ENCODE measurements around the gene MFNG.
A peak's percentile ranks its signal among the peaks of the same experiment; 100 is the strongest.

MFNG gene

DNA sequence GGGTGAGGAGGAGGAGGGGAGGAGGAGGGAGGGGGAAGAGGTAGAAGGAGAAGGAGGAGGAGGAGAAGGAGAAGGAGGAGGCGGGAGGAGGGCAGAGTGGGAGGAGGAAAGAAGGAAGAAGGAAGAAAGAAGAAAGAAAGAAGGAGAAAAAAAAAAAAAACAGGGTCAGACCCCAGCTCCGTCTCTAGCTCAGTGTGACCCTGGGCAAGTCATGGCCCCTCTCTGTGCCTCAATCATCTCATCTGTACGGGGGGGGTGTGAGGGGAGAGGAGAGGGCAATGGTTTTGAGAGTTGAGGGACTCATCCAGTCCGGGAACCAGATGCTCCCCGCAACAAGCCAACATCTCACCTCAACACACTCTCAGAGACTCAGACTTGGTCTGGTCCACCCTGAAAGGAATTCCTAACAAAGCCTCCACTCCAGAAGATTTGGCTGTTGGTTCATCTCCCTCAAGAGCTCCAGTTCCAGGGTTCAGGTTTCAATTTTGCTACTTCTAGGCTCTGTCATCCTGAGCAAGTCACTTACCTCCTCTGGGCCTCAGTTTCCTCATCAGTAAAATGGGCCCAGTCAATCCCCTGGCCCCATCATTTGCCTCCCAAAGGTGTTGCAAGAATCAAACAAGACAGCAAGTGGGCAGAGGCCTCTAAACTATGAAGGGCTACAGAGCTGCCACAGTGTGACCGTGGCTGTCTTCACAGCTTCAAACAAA lies 25.4 kb upstream of the MFNG start:
- DNase-seq, result no peak

DNA sequence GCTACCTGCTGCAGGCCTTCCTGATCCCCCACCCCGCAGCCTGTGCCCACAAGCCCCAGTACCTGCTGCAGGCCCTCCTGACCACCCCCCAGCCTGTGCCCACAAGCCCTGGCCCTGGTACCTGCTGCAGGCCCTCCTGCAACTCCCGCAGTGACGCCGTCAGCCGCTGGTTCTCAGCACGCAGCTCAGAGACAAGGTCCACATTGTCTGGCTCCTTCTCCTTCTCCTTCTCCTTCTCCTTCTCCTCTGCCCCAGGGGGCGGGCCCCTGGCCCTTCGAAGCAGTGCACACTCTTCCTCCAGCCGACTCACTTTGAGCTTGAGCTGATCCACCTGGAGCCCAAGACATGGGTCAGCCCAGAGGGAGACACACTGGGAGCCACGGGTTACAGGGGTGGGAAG lies 23.9 kb upstream of the MFNG start:
- DNase-seq, result no peak

DNA sequence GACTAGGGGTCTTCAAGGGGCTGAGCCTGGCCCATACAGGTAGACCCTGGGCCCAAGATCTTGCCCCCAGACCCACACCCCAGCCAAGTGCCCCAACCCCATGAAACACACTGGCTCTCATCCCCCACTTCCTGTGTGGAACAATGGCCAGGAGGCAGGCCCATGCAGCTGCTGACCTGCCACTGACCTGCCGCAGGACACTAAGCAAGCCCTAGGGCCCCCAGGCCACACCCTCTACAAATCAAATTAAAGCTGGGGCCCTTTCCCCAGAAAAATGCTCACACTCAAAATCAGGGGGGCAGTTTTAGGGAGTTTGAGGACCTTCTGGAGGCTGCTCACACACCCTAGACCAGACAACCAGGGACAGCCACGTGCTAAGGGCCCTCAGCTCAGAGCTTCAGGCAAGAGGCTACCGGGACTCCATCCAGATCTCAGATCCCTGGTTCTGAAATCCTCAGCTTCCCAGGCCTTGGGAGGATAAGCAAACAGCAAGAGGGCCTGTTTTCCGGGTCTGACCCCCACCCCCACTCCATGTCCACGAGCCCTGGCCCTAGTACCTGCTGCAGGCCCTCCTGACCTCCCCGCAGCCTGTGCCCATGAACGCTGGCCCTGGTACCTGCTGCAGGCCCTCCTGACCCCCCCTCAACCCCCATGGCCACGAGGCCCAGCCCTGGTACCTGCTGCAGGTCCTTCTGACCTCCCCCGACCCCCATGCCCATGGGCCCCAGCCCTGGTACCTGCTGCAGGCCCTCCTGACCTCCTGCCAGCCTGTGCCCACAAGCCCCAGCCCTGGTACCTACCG lies 23.1 kb upstream of the MFNG start:
- no peak for DNase-seq

DNA sequence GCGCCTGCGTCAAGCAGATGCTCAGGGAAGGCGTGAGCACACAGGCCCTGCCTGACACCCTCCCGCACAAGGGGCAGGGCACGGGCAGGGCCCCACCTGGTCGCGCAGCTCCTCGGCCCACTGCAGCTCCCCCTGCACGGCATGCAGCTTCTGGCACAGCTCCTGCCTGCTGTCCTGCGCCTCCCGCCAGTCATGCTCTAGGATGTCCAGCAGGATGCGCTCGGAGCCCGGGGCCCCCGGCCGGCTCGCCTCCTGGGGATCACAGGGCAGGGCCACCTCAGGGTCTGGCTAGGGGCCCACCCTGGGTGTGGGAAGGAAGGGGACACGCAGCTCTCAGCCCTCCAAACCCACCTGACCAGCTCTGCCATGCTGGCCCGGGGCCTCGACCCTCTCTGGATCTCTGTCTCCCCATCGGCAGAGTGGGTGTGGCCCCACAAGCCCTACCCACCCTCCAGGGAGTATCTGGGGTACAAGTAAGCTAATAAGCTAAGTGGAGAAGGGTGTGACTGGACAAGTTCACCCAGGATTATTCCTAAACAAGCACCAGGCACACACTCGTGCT lies 22.3 kb upstream of the MFNG start:
- DNase-seq, result no peak

- DNase-seq, result no peak
Measured at GRCh38 chr22:37507731-37508130, 21.5 kb upstream of the MFNG start.

GRCh38 chr22:37505989-37506388 lies 19.8 kb upstream of the MFNG start:
- no peak for DNase-seq

DNA sequence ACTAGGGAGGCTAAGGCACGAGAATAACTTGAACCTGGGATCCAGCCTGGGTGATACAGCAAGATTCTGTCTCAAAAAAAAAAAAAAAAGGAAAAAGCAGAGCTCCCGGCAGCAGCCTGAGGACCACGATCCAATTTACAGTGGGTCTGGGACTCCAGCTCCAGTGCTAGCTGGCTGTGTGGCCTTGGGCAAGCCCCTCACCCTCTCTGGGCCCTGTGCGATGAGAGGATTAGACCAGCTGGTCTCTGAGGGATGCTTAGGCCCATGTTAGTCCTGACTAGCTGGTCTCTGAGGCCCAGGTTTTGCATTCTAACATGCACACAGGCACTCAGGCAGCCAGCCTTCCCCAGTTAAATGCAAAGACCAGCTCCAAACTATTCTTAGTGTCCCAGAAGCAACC lies 19.4 kb upstream of the MFNG start:
- DNase-seq, result no peak

DNA sequence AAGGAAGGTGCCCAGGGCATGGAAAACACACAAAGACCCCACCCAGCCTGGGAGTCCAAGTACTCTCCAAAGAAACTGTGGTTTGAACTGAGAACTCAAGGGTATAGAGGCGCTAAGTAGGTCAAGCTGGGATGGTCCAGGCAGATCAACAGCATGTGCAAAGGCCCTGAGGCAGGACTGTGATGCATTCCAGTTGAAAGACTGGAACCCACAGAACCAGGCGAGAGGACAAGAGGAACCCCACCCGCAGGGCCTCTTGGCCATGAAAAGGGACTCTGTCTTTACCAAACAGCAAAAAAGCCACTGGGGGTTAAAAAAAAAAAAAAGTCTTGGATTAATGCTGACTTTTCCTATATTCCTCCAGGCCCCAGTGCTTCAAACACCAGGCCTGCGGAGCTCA lies 18.8 kb upstream of the MFNG start:
- DNase-seq, result no peak

GRCh38 chr22:37503850-37504249 lies 17.7 kb upstream of the MFNG start:
- DNase-seq, result no peak

DNA sequence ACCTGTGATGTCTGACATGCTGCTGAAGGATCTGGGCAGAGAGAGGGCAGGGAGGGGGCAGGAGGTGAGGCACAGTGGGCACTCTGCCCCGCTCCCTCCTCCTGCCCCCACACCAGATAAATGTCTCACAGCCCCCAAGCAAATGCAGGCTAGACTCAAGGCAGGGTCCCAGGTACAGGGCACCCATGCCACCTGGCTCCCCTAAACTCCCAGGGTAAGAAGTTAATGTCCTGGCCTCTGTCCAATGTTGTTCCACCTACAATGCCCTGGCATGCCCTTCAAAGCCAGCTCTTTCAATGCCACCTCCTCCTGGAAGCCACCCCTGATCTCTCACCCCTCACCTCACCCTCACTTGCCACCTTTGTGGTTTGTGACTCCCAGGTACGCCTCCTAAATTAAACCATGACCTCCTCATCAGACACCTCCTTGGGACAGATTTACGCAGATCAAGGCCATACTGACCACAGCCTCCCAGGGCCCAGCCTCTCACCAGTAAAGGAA lies 17.0 kb upstream of the MFNG start:
- no peak for DNase-seq

DNA sequence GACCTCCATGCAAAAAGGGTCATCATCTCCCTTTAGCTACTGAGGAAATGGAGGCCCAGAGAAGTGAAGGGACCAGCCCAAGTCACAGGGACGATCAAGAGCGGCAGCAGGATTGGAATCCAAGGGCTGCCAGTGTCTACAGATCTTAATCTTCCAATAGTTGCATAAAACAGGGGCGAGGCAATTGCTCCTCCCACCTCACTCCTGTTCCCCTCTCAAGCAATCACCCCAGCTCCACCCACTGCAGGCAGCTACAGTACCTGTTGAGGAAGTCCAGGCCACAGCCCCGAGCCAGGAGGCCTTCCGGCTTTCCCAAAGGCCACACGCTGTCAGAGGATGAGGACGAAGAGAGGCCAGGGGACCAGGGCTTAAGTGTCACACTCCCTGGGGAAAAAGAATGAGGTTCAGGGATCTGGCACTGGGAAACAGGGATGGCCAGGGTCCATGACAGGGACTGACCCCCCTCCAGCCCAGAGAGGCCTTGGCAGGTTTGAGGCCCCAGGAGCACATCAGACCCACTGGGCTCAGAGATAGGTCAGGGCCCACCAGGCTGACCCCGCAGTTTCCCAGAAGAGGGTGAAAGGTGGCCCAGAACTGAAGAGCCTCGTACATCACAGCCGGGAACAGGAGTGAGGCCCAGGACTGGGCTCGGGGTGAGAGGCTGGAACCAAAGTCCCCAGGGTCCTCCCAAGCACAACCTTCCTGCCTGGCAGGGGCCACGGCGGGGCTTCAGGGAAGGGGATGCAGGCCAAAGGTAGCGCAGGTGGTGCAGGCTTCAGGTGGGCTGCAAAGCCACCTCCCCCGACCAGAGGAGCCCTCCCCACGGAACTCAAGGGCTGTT lies 16.4 kb upstream of the MFNG start:
- no peak for DNase-seq

- DNase-seq, result peak; percentile 99
Measured at GRCh38 chr22:37501610-37502341, 15.6 kb upstream of the MFNG start.

GRCh38 chr22:37500745-37501609 lies 14.8 kb upstream of the MFNG start:
- DNase-seq, result peak; percentile 30

DNA sequence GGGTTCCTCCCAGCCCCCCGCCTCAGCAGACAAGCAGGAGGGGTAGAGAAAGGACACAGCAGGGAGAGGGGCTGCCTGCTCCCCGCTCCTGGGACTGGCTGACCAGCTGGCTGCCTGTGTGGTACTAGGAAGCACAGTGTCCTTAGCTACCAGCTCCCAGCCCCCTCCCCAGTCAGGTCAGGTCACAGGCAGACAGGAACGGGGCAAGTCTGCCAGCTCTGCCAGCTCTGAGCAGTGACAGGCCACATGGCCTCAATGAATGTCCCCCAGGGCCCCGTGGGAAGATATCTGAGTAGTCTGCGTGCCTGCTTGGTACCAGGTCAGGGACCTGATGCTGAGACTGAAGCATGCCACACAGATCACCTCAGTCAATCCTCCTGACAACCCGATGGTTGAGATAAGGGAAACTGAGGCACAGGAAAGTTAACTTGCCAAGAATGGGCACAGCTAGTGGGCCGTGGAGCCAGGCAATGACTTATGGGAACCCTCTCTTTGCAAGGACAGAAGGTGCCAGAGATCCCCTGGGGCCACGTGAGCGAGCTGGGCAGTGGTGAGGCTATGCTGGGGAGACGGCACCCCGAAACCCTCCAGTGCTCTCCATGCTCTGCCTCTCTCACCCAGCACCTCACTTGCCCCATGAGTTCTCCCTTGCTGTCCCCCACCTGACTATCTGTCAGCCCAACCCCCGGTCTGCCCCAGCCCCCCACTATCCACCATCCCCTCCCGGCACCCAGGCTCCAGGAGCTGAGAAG lies 13.8 kb upstream of the MFNG start:
- DNase-seq, result no peak

- DNase-seq, result no peak
Measured at GRCh38 chr22:37499027-37499707, 13.0 kb upstream of the MFNG start.

GRCh38 chr22:37498289-37498909 lies 12.2 kb upstream of the MFNG start:
- DNase-seq, result no peak

- DNase-seq, result peak; percentile 97
Measured at GRCh38 chr22:37497062-37497599, 10.9 kb upstream of the MFNG start.

GRCh38 chr22:37496651-37497050 lies 10.5 kb upstream of the MFNG start:
- DNase-seq, result peak; percentile 70

DNA sequence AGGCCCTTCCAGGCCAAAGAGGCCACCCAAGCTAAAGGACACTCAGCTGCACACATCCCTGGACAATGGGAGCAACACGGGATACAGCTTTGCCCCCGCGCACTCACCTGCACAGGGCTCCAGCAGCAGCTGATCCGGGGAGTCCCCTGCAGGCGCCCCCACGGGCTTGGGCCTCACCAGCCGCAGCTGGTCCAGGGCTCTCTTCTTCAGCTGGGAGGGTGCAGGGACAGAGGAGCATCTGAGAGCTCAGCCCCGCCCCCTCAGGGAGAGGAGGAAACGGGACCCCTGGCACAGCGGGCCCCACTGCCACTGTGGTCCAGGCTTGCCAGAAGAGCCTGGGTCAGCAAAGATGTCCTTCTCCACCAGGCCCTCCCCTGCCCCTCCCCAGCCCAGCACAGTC lies 7.8 kb upstream of the MFNG start:
- DNase-seq, result no peak
